ENCODE data around the gene TACO1.

DNA sequence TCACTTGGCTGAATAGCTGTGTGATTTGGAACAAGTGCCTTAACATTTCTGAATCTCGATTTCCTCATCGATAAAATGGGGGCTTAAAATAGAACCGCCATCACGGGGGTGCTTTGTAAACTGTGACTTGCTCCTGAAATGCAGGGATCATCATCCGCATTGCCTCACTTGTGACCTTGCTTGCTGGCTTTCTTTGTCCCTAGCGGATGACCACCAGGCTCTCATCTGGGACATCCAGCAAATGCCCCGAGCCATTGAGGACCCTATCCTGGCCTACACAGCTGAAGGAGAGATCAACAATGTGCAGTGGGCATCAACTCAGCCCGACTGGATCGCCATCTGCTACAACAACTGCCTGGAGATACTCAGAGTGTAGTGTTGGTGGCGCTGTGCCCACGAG, 11.9 kb upstream of the TACO1 start:
- TF ChIP-seq, protein P1, sequence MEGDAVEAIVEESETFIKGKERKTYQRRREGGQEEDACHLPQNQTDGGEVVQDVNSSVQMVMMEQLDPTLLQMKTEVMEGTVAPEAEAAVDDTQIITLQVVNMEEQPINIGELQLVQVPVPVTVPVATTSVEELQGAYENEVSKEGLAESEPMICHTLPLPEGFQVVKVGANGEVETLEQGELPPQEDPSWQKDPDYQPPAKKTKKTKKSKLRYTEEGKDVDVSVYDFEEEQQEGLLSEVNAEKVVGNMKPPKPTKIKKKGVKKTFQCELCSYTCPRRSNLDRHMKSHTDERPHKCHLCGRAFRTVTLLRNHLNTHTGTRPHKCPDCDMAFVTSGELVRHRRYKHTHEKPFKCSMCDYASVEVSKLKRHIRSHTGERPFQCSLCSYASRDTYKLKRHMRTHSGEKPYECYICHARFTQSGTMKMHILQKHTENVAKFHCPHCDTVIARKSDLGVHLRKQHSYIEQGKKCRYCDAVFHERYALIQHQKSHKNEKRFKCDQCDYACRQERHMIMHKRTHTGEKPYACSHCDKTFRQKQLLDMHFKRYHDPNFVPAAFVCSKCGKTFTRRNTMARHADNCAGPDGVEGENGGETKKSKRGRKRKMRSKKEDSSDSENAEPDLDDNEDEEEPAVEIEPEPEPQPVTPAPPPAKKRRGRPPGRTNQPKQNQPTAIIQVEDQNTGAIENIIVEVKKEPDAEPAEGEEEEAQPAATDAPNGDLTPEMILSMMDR (IDR thresholded peaks at IDR 0.05; ENCODE audit: insufficient read depth, low read depth, low read length): no peak
- TF ChIP-seq EZH2 (IDR thresholded peaks at IDR 0.05; ENCODE audit: insufficient read depth, low read length): no peak

Measured in astrocyte (in vitro differentiated cells and primary cell).